K562 (cell line): Measurements from ENCODE around the gene SAE1. TPM values are rescaled to one million over a fixed set of nuclear protein-coding genes. Genes with fewer than 3 reads are reported as not detected.

Experiments used
- ARID2 ChIP-seq: fragments of 450-650 bp; IDR thresholded peaks from 2 replicates; pipeline ENCODE4 v1.6.1; 2017; ENCODE audit warnings: antibody characterized with exemption, mild to moderate bottlenecking
- BACH1 ChIP-seq: fragments of 200-800 bp; sonication (Bioruptor generic); IDR thresholded peaks from 2 replicates; pipeline ENCODE4 v1.6.1; 2016; ENCODE audit warnings: missing genetic modification characterization, missing compliant biosample characterization
- CEBPB ChIP-seq: fragments of 450-650 bp; IDR thresholded peaks from 2 replicates; pipeline ENCODE4 v1.6.1; 2016; ENCODE audit warnings: missing genetic modification characterization, missing compliant biosample characterization
- EGR1 ChIP-seq: fragments of 450-650 bp; conservative IDR thresholded peaks from 2 replicates; pipeline ENCODE4 v1.6.1; 2017; ENCODE audit warnings: mild to moderate bottlenecking
- ELF1 ChIP-seq: fragments of 200-800 bp; sonication (Bioruptor generic); IDR thresholded peaks from 2 replicates; pipeline ENCODE4 v1.6.1; 2016; ENCODE audit warnings: missing genetic modification characterization, missing compliant biosample characterization
- FOS ChIP-seq: IDR thresholded peaks from 3 replicates; pipeline ENCODE4 v1.6.1; 2011; ENCODE audit not compliant: insufficient read length; ENCODE audit errors: extremely low read depth
- GATAD2A ChIP-seq: fragments of 450-650 bp; IDR thresholded peaks from 2 replicates; pipeline ENCODE4 v1.6.1; 2017
- HIVEP1 ChIP-seq: fragments of 250-450 bp; sonication (Bioruptor Pico); IDR thresholded peaks from 2 replicates; pipeline ENCODE4 v1.4.0; 2020; ENCODE audit warnings: mild to moderate bottlenecking
- KAT7 ChIP-seq: sonication (generic); formaldehyde crosslinking; IDR thresholded peaks from 2 replicates; pipeline ENCODE4 v1.8.0; 2022; ENCODE audit warnings: missing genetic modification reagents, mild to moderate bottlenecking, borderline replicate concordance
- LCOR ChIP-seq: sonication (generic); formaldehyde crosslinking; IDR thresholded peaks from 2 replicates; pipeline ENCODE4 v1.8.0; 2022; ENCODE audit warnings: mild to moderate bottlenecking, missing genetic modification reagents
- MCM5 ChIP-seq: fragments of 450-650 bp; IDR thresholded peaks from 2 replicates; pipeline ENCODE4 v1.6.1; 2016; ENCODE audit warnings: low read depth
- MEF2D ChIP-seq: conservative IDR thresholded peaks from 2 replicates; pipeline ENCODE4 v1.6.1; 2016; ENCODE audit warnings: low read depth, missing genetic modification characterization, missing compliant biosample characterization
- MTA2 ChIP-seq: fragments of 450-650 bp; IDR thresholded peaks from 2 replicates; pipeline ENCODE4 v1.6.1; 2016; ENCODE audit warnings: low read depth
- NEUROD1 ChIP-seq: fragments of 150-350 bp; IDR thresholded peaks from 2 replicates; pipeline ENCODE4 v1.6.1; 2014; ENCODE audit warnings: borderline replicate concordance, low read length, low read depth; ENCODE audit not compliant: partially characterized antibody
- PHF20 ChIP-seq: fragments of 450-650 bp; IDR thresholded peaks from 2 replicates; pipeline ENCODE4 v1.6.1; 2018; ENCODE audit not compliant: partially characterized antibody
- RBM39 ChIP-seq: fragments of 200-400 bp; formaldehyde crosslinking; optimal IDR thresholded peaks from 2 replicates; pipeline ENCODE3; 2018; ENCODE audit warnings: low read depth, low read length
- RNF2 ChIP-seq: sonication (generic); IDR thresholded peaks from 2 replicates; pipeline ENCODE4 v1.6.1; 2016
- ZFX ChIP-seq: sonication (generic); formaldehyde crosslinking; IDR thresholded peaks from 2 replicates; pipeline ENCODE4 v1.8.0; 2022; ENCODE audit warnings: mild to moderate bottlenecking, missing genetic modification reagents, moderate library complexity
- ZKSCAN8 ChIP-seq: fragments of 200-800 bp; sonication (Bioruptor generic); IDR thresholded peaks from 2 replicates; pipeline ENCODE4 v1.6.1; 2016; ENCODE audit warnings: missing genetic modification characterization, missing compliant biosample characterization
- ZNF134 ChIP-seq: fragments of 250-450 bp; sonication (Bioruptor Pico); conservative IDR thresholded peaks from 2 replicates; pipeline ENCODE4 v1.4.0; 2020
- ZNF232 ChIP-seq: sonication (generic); formaldehyde crosslinking; IDR thresholded peaks from 2 replicates; pipeline ENCODE4 v1.8.0; 2022; ENCODE audit warnings: mild to moderate bottlenecking, missing genetic modification reagents
- polyA plus RNA-seq, 8 experiments: library from polyadenylated mRNA; depleted of rRNA in 4 of 8; stranded (reverse) in 5 of 8; unstranded in 3 of 8; fragments of >200 nt; fragmentation: Nextera tagmentation in 2 of 8; fragmentation: Illumina TruSeq in 1 of 8; extraction: Ambion mirVana in 2 of 8; extraction: Trizol in 1 of 8; gene quantifications; 2 replicates each; pipeline versions ENCODE4 v1.2.1 to v1.2.3, GENCODE V29; 2011 to 2014; ENCODE audit warnings: inconsistent platforms in 1 of 8, missing spikeins in 1 of 8
- total RNA-seq, 7 experiments: library from RNA; depleted of rRNA in 6 of 7; stranded (reverse); fragments of >200 nt in 6 of 7; fragmentation: Illumina TruSeq in 2 of 7; extraction: Trizol in 2 of 7; gene quantifications; 2 replicates each; pipeline versions ENCODE4 v1.2.1 to v1.2.3, GENCODE V29; 2011 to 2021; ENCODE audit warnings: low replicate concordance in 1 of 7
- TF ChIP-seq, protein P1 (sequence below): fragments of 200-800 bp; sonication (Bioruptor generic); IDR thresholded peaks from 2 replicates; pipeline ENCODE4 v1.6.1; 2017; ENCODE audit warnings: missing genetic modification characterization, missing compliant biosample characterization
- TF ChIP-seq, protein P2 (sequence below): fragments of 450-650 bp; formaldehyde crosslinking; IDR thresholded peaks from 2 replicates; pipeline ENCODE4 v1.4.0; 2022; ENCODE audit warnings: missing genetic modification characterization
- TF ChIP-seq, protein P3 (sequence below): fragments of 450-650 bp; formaldehyde crosslinking; IDR thresholded peaks from 2 replicates; pipeline ENCODE4 v1.4.0; 2022; ENCODE audit warnings: missing genetic modification characterization
- TF ChIP-seq, protein P4 (sequence below): fragments of 450-650 bp; formaldehyde crosslinking; IDR thresholded peaks from 2 replicates; pipeline ENCODE4 v1.4.0; 2020; ENCODE audit warnings: mild to moderate bottlenecking, moderate library complexity

Gene SAE1
- total and polyA plus RNA-seq, 9 of the 15 experiments (the other 6 are each of a cell fraction or from before 2014, with no cell fraction given), result 82.8 to 299 (median 217) TPM

DNA sequence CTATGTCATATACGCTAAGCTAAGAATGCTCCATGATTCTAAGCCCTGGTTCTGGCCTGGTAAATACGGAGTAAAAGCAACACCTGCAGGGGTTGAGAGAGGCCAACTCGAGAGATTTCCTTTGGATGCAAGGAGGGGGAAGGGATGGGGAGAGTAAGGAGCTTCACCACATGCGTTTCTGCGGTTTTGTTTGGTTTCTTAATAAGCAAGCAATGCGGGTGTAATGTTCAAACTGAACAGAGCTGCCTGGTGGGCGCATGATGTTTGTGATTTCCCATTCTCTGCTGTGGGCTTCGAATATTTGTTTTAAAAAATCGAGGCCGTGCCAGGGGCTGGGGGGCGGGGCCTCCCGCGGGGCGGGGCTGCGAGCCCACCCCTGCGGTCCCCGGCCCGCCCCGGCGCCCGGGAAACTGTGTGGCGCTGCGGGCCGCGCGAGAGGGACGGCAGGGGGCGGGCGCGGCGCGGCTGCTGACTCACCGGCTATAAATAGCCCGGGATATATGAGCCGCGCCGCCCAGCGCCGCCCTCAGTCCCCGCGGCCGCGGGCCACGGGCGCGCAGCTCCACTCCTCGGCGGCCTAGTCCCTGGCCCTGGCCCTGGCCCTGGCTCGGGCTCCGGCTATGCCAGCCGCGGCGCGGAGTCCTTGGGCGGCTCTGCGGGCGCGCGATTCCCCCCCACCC lies 95.3 kb downstream of the SAE1 start (continued):
- TF ChIP-seq, protein P1, sequence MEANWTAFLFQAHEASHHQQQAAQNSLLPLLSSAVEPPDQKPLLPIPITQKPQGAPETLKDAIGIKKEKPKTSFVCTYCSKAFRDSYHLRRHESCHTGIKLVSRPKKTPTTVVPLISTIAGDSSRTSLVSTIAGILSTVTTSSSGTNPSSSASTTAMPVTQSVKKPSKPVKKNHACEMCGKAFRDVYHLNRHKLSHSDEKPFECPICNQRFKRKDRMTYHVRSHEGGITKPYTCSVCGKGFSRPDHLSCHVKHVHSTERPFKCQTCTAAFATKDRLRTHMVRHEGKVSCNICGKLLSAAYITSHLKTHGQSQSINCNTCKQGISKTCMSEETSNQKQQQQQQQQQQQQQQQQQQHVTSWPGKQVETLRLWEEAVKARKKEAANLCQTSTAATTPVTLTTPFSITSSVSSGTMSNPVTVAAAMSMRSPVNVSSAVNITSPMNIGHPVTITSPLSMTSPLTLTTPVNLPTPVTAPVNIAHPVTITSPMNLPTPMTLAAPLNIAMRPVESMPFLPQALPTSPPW (CRISPR knock-in tag), result peak; percentile 93
- TF ChIP-seq ZFX (CRISPR knock-in tag) (peak; percentile 87), HIVEP1 (no peak), RNF2 (peak; percentile 60; the same call in 1 of the 2 replicates), ZKSCAN8 (CRISPR knock-in tag) (no peak), GATAD2A (no peak), ELF1 (tag) (no peak), ARID2 (no peak), MEF2D (tag) (no peak), MCM5 (no peak), ZNF134 (CRISPR knock-in tag) (no peak; the same call in 1 of the 2 replicates), CEBPB (no peak), RBM39 (no peak), PHF20 (no peak), EGR1 (no peak), KAT7 (no peak; the same call in 1 of the 2 replicates), NEUROD1 (peak; percentile 68), LCOR (CRISPR knock-in tag) (no peak), FOS (no peak), ZNF232 (CRISPR knock-in tag) (no peak), MTA2 (no peak), BACH1 (tag) (no peak; the same call in 1 of the 2 replicates)
- TF ChIP-seq, protein P2, sequence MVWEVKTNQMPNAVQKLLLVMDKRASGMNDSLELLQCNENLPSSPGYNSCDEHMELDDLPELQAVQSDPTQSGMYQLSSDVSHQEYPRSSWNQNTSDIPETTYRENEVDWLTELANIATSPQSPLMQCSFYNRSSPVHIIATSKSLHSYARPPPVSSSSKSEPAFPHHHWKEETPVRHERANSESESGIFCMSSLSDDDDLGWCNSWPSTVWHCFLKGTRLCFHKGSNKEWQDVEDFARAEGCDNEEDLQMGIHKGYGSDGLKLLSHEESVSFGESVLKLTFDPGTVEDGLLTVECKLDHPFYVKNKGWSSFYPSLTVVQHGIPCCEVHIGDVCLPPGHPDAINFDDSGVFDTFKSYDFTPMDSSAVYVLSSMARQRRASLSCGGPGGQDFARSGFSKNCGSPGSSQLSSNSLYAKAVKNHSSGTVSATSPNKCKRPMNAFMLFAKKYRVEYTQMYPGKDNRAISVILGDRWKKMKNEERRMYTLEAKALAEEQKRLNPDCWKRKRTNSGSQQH (CRISPR knock-in tag), result no peak
- TF ChIP-seq, protein P3, sequence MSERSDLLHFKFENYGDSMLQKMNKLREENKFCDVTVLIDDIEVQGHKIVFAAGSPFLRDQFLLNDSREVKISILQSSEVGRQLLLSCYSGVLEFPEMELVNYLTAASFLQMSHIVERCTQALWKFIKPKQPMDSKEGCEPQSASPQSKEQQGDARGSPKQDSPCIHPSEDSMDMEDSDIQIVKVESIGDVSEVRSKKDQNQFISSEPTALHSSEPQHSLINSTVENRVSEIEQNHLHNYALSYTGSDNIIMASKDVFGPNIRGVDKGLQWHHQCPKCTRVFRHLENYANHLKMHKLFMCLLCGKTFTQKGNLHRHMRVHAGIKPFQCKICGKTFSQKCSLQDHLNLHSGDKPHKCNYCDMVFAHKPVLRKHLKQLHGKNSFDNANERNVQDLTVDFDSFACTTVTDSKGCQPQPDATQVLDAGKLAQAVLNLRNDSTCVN (CRISPR knock-in tag), result no peak
- TF ChIP-seq, protein P4, sequence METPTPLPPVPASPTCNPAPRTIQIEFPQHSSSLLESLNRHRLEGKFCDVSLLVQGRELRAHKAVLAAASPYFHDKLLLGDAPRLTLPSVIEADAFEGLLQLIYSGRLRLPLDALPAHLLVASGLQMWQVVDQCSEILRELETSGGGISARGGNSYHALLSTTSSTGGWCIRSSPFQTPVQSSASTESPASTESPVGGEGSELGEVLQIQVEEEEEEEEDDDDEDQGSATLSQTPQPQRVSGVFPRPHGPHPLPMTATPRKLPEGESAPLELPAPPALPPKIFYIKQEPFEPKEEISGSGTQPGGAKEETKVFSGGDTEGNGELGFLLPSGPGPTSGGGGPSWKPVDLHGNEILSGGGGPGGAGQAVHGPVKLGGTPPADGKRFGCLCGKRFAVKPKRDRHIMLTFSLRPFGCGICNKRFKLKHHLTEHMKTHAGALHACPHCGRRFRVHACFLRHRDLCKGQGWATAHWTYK, result peak; percentile 88; the same call in 1 of the 2 replicates
